Measurements from ENCODE around the gene CKS1B.
A peak's percentile ranks its signal among the peaks of the same experiment; 100 is the strongest.

CKS1B gene

GRCh38 chr1:154954541-154954940 is 19.9 kb upstream of the CKS1B start:
- Histone ChIP-seq H3K27me3 (ENCODE audit: insufficient read depth, poor library complexity, severe bottlenecking) (no peaks in the 10 kb centered on the region), H3K4me3 (replicated peaks; ENCODE audit: insufficient read depth, low read length) (no peak overlapping the region), H3K27ac (replicated peaks) (peak overlapping the region; percentile 78)
- no peak for TF ChIP-seq GABPA (IDR thresholded peaks at IDR 0.05; ENCODE audit: low read depth)
- 0 out of 2 replicates have a peak, but pooled peaks have one; percentile 16 for TF ChIP-seq SPI1 (IDR thresholded peaks at IDR 0.05; ENCODE audit: borderline replicate concordance, low read depth)
- no peak for DNase-seq (ENCODE audit: low read depth in 1 of 2, low spot score in 1 of 2)

GRCh38 chr1:154955039-154955717 is 19.3 kb upstream of the CKS1B start:
- peak; percentile 52 to 84 for DNase-seq (ENCODE audit: low read depth in 1 of 2, low spot score in 1 of 2)
- Histone ChIP-seq H3K27me3 (ENCODE audit: insufficient read depth, poor library complexity, severe bottlenecking) (no peaks in the 10 kb centered on the region), H3K27ac (replicated peaks) (peak overlapping the region; percentile 78), H3K4me3 (replicated peaks; ENCODE audit: insufficient read depth, low read length) (peak overlapping the region; percentile 51)
- TF ChIP-seq SPI1 (IDR thresholded peaks at IDR 0.05; ENCODE audit: borderline replicate concordance, low read depth) (peak; percentile 33; the same call in 1 of the 2 replicates), REST (IDR thresholded peaks at IDR 0.05; ENCODE audit: insufficient replicate concordance, low read depth) (no peak), POLR2AphosphoS5 (IDR thresholded peaks at IDR 0.05; ENCODE audit: low read depth) (no peak; the same call in 1 of the 2 replicates)

- TF ChIP-seq GABPA (IDR thresholded peaks at IDR 0.05; ENCODE audit: low read depth) (no peak), CTCF (IDR thresholded peaks at IDR 0.05; ENCODE audit: insufficient read depth, low read length) (peak; percentile 21), REST (IDR thresholded peaks at IDR 0.05; ENCODE audit: insufficient replicate concordance, low read depth) (no peak), POLR2AphosphoS5 (IDR thresholded peaks at IDR 0.05; ENCODE audit: low read depth) (0 out of 2 replicates have a peak, but pooled peaks have one; percentile 26), SPI1 (IDR thresholded peaks at IDR 0.05; ENCODE audit: borderline replicate concordance, low read depth) (peak; percentile 60; the same call in 1 of the 2 replicates)
- no peaks in the 10 kb centered on the region for H3K27me3 ChIP-seq (ENCODE audit: insufficient read depth, poor library complexity, severe bottlenecking)
- H3K4me3 ChIP-seq (replicated peaks; ENCODE audit: insufficient read depth, low read length) = peak within 1 kb of the TSS; percentile 51
- DNase-seq (ENCODE audit: low read depth in 1 of 2, low spot score in 1 of 2) = peak; percentile 77 to 93
- peak within 1 kb of the TSS; percentile 78 for H3K27ac ChIP-seq (replicated peaks)
Measured at GRCh38 chr1:154955718-154956543, 18.6 kb upstream of the CKS1B start, which contains the start of gene PBXIP1. TSS of gene PBXIP1 (minus strand) at chr1:154956099. CDS start at chr1:154953721, 2,378 bp downstream.

GRCh38 chr1:154956544-154956941 is 17.9 kb upstream of the CKS1B start:
- Histone ChIP-seq H3K27me3 (ENCODE audit: insufficient read depth, poor library complexity, severe bottlenecking) (no peaks in the 10 kb centered on the region), H3K4me3 (replicated peaks; ENCODE audit: insufficient read depth, low read length) (peak overlapping the region; percentile 51), H3K27ac (replicated peaks) (peak overlapping the region; percentile 78)
- DNase-seq (ENCODE audit: low read depth in 1 of 2, low spot score in 1 of 2) = no peak
- TF ChIP-seq POLR2AphosphoS5 (IDR thresholded peaks at IDR 0.05; ENCODE audit: low read depth) (0 out of 2 replicates have a peak, but pooled peaks have one; percentile 14), REST (IDR thresholded peaks at IDR 0.05; ENCODE audit: insufficient replicate concordance, low read depth) (no peak)

All from HL-60 (cell line).